SK-N-SH (cell line): ENCODE results near the gene SMARCD3.

Experiments used
- NRF1 ChIP-seq: IDR thresholded peaks from 2 replicates; pipeline ENCODE4 v1.6.1; 2012; ENCODE audit warnings: low read depth, mild to moderate bottlenecking, low read length
- TF ChIP-seq, protein P1 (sequence below): fragments of 200-600 bp; sonication (generic); IDR thresholded peaks from 2 replicates; pipeline ENCODE4 v1.6.1; 2017; ENCODE audit warnings: antibody characterized with exemption, mild to moderate bottlenecking, moderate library complexity

DNA sequence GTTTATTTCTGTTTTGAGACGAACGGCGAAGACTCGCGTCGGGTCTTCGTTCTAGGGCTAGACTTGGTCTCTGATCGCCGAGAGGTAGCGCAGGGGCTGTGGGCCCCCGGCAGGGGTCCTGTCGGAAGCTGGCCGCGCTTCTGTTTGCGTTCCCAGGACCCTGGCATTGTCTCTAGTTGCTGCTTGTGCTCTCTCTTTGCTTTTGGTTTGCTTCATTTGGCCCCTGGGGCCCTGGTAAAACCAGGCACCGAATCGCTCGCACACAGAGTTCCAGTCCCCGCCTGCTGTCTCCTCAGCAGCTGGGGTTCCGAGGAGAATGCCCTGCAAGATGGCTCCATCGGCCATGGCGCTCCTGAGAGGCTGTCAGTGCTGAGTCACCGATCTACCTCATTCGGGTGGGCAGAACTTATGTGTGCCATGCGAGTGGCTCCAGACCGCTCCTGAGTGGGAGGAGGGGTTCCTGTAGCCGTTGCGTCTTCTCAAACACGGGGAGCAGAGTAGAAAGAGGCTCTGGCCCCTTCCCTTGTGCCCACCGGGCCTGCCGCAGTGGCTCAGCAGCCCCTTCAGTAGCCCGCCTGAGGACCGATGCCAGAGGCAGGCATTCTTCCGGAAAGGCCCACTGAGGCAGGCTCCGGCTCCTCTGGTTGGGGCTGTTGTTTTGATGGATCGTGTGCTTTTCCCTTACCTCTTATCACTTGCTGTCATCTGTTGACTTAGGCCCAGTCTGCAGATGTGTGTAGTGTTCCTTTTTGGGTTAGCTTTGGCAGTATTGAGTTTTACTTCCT lies 15.4 kb downstream of the SMARCD3 start:
- TF ChIP-seq NRF1, result no peak
- TF ChIP-seq, protein P1, sequence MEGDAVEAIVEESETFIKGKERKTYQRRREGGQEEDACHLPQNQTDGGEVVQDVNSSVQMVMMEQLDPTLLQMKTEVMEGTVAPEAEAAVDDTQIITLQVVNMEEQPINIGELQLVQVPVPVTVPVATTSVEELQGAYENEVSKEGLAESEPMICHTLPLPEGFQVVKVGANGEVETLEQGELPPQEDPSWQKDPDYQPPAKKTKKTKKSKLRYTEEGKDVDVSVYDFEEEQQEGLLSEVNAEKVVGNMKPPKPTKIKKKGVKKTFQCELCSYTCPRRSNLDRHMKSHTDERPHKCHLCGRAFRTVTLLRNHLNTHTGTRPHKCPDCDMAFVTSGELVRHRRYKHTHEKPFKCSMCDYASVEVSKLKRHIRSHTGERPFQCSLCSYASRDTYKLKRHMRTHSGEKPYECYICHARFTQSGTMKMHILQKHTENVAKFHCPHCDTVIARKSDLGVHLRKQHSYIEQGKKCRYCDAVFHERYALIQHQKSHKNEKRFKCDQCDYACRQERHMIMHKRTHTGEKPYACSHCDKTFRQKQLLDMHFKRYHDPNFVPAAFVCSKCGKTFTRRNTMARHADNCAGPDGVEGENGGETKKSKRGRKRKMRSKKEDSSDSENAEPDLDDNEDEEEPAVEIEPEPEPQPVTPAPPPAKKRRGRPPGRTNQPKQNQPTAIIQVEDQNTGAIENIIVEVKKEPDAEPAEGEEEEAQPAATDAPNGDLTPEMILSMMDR, result no peak
